ENCODE data around the gene TIGD3. TPM values are rescaled to one million over a fixed set of nuclear protein-coding genes. Genes with fewer than 3 reads are reported as not detected.

Gene TIGD3
- total RNA-seq, 1 donor from 2014 or later: 0.26 TPM

DNA sequence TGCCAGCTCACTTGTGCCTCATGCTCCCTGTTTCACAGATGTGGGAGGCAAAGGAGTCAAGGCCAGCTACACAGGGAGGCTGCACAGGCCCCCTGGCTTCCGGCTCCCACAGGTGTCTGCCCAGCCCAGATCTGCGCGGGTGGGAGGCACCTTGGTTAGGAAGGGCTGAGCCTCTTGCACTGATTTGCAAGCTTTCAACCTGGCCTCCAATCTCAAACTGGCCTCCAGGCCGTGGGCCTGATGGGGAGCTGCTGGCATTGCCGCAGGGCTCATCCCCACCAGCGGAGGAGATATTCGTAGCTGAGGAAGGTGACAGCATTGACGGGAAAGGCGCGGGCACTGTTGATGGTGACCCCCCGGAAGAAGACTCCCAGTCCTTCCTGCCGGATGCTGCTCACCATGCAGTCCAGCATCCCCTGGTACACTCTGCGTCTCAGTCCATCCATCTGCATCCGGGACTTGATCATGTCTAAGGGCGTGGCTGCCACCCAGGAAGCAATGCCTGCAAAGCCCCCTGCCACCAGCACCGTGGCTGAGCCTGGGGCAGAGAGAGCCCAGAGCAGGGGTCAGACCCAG lies 21.7 kb downstream of the TIGD3 start:
- Histone ChIP-seq H3K27me3 (ENCODE audit: control insufficient read depth, insufficient read depth, low read length) (no peaks in the 10 kb centered on the region), H3K4me3 (ENCODE audit: low read depth, low read length) (no peak overlapping the region), H3K36me3 (ENCODE audit: control insufficient read depth, insufficient read depth, low read length) (no peaks in the 10 kb centered on the region)
- FAIRE-seq: no peak
- TF ChIP-seq, protein P1, sequence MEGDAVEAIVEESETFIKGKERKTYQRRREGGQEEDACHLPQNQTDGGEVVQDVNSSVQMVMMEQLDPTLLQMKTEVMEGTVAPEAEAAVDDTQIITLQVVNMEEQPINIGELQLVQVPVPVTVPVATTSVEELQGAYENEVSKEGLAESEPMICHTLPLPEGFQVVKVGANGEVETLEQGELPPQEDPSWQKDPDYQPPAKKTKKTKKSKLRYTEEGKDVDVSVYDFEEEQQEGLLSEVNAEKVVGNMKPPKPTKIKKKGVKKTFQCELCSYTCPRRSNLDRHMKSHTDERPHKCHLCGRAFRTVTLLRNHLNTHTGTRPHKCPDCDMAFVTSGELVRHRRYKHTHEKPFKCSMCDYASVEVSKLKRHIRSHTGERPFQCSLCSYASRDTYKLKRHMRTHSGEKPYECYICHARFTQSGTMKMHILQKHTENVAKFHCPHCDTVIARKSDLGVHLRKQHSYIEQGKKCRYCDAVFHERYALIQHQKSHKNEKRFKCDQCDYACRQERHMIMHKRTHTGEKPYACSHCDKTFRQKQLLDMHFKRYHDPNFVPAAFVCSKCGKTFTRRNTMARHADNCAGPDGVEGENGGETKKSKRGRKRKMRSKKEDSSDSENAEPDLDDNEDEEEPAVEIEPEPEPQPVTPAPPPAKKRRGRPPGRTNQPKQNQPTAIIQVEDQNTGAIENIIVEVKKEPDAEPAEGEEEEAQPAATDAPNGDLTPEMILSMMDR (IDR thresholded peaks at IDR 0.05; ENCODE audit: insufficient read depth, low read length, severe bottlenecking): no peak
- no peak for DNase-seq (ENCODE audit: low read depth)

DNA sequence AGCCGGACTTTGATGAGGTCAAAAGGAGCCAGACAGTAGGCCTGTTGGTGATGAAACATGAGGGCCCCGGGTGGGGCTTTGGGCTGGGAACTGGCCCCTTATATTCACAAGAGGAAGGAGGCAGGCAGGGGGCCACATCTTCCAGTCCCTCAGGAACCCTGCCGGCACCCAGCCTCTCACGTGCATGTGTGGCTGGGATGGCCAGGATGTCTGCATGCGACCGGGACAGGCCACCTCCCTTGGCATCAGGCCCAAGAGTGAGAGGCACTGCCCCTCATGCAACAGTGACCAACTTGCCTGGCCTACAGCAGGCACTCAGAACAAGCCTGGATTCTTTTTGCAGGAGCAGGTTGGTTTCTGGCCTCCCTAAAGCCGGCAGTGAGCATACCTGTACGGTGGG lies 22.5 kb downstream of the TIGD3 start:
- TF ChIP-seq, protein P1 (IDR thresholded peaks at IDR 0.05; ENCODE audit: insufficient read depth, low read length, severe bottlenecking): no peak
- no peak for DNase-seq (ENCODE audit: low read depth)
- no peak for FAIRE-seq
- Histone ChIP-seq H3K36me3 (ENCODE audit: control insufficient read depth, insufficient read depth, low read length) (no peaks in the 10 kb centered on the region), H3K4me3 (ENCODE audit: low read depth, low read length) (no peak overlapping the region), H3K27me3 (ENCODE audit: control insufficient read depth, insufficient read depth, low read length) (no peaks in the 10 kb centered on the region)

DNA sequence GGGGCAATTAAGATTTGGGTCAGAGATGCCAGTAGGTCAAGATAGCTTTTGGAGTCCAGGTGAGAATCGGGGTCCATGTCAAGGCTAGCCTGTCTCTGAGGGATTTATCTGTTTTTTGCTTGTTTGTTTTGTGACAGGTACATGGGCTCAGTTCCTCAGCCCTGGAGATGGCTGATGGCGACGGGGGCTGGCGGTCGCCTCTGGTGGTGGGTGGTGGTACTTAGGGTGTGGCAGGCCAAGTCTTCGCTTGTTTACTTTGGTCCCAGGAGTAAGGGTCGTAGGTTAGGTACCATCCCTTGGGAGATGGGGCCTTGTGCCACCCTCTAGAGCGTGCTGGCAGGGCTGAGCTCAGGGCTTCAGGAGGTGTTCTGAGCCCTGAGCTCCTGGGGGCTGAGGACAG lies 23.2 kb downstream of the TIGD3 start:
- TF ChIP-seq, protein P1 (IDR thresholded peaks at IDR 0.05; ENCODE audit: insufficient read depth, low read length, severe bottlenecking): no peak
- FAIRE-seq (no peak), DNase-seq (ENCODE audit: low read depth) (no peak)
- no peaks in the 10 kb centered on the region for H3K36me3 ChIP-seq (ENCODE audit: control insufficient read depth, insufficient read depth, low read length)
- no peaks in the 10 kb centered on the region for H3K27me3 ChIP-seq (ENCODE audit: control insufficient read depth, insufficient read depth, low read length)
- H3K4me3 ChIP-seq (ENCODE audit: low read depth, low read length): no peak overlapping the region

DNA sequence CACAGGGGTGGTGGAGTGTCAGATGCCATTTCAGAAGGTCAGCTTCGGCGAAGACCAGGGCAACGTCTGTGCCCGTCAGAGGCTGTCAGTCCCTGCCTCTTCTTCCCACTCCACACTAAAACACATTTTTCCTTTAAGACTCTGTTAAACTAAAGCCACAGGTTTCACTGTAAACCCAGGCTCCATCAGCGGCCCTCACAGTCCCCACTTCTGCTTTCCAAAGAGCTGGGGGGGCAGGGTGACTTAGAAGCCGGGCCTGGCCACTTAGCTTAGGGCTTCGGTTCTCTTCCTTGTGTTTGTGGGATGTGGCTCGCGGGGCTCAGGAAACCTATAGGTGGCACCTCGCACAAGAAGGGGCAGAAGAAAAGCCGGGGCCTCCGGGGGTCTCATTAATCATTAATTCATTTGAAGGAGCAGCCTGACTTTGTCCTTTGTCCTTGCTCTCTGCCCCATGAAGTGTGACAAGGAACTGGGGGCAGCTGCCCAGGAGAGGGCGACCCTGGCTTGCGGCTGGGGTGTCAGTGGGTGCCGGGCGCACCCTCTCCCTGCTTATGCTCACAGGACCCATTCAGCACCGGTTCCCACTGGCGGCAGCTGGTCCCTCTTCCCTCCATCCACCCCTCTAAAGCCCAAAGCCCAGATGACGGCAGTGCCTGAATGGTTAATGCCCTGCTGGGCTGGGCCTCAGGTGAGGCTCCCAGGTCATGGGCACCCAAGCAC lies 23.8 kb downstream of the TIGD3 start:
- no peak for DNase-seq (ENCODE audit: low read depth)
- TF ChIP-seq, protein P1 (IDR thresholded peaks at IDR 0.05; ENCODE audit: insufficient read depth, low read length, severe bottlenecking): no peak

DNA sequence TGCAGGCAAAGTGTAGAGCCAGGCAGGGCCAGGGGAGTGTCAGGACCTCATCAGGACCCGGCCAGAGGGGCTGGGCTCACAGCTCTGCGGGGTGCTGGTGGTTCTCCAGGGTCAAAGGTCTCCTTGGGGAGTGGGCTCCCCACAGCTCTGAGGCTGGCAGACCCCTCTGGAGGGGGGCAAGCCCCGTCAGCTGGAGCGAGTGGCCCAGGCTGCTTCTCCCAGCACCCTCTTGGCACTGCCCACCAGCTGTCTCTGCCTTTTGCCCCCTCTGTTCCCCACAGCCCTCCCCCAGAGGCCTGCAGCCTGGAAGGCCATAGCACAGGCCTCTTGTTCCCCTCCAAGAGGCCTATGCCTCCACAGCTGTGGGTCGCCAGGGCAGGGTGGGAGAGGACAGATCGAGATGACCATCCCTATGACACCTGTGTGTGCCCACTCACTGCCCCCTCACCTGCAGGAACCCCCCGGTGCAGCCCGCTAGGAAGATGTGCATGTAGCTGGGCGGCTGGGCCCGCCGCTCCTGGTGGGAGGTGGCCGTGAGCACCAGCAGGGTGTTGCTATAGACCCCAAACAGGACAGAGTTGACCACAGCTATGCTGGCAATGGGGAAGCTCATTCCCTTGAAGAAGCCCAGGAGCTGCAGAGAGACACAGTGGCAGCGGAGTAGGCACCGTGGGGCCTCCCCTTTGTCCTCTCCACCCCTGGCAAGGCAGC lies 24.5 kb downstream of the TIGD3 start:
- DNase-seq (ENCODE audit: low read depth) (no peak), FAIRE-seq (no peak)
- no peak overlapping the region for H3K4me3 ChIP-seq (ENCODE audit: low read depth, low read length)
- H3K27me3 ChIP-seq (ENCODE audit: control insufficient read depth, insufficient read depth, low read length): no peaks in the 10 kb centered on the region
- TF ChIP-seq, protein P1 (IDR thresholded peaks at IDR 0.05; ENCODE audit: insufficient read depth, low read length, severe bottlenecking): no peak
- no peaks in the 10 kb centered on the region for H3K36me3 ChIP-seq (ENCODE audit: control insufficient read depth, insufficient read depth, low read length)

More for the DNA sequence above, 23.8 kb downstream of the TIGD3 start:
- FAIRE-seq: no peak
- H3K36me3 ChIP-seq (ENCODE audit: control insufficient read depth, insufficient read depth, low read length): no peaks in the 10 kb centered on the region
- no peak overlapping the region for H3K4me3 ChIP-seq (ENCODE audit: low read depth, low read length)
- H3K27me3 ChIP-seq (ENCODE audit: control insufficient read depth, insufficient read depth, low read length): no peaks in the 10 kb centered on the region
